ENCODE measurements around the gene TBC1D22B. TPM values are rescaled to one million over a fixed set of nuclear protein-coding genes. Genes with fewer than 3 reads are reported as not detected.

TBC1D22B gene
- total RNA-seq, 1 donor from 2014 or later: 8.8 TPM

- no peak for TF ChIP-seq CTCF (conservative IDR thresholded peaks at IDR 0.05; ENCODE audit: low read depth, low read length)
- no peak for DNase-seq (ENCODE audit: low read depth)
- no peak overlapping the region for H3K4me3 ChIP-seq (ENCODE audit: low read depth, low read length)
Measured at GRCh38 chr6:37230104-37230503, 27.5 kb upstream of the TBC1D22B start.

- H3K4me3 ChIP-seq (ENCODE audit: low read depth, low read length): no peak overlapping the region
- TF ChIP-seq CTCF (conservative IDR thresholded peaks at IDR 0.05; ENCODE audit: low read depth, low read length): no peak
- DNase-seq (ENCODE audit: low read depth): no peak
Measured at GRCh38 chr6:37232430-37233017, 25.0 kb upstream of the TBC1D22B start.

- TF ChIP-seq CTCF (conservative IDR thresholded peaks at IDR 0.05; ENCODE audit: low read depth, low read length): no peak
- DNase-seq (ENCODE audit: low read depth): no peak
- H3K4me3 ChIP-seq (ENCODE audit: low read depth, low read length): no peak overlapping the region
Measured at GRCh38 chr6:37233541-37233940, 24.0 kb upstream of the TBC1D22B start.

GRCh38 chr6:37236921-37237320 lies 20.7 kb upstream of the TBC1D22B start:
- DNase-seq (ENCODE audit: low read depth): no peak
- no peak overlapping the region for H3K4me3 ChIP-seq (ENCODE audit: low read depth, low read length)
- no peak for TF ChIP-seq CTCF (conservative IDR thresholded peaks at IDR 0.05; ENCODE audit: low read depth, low read length)

GRCh38 chr6:37237789-37238188 lies 19.8 kb upstream of the TBC1D22B start:
- DNase-seq (ENCODE audit: low read depth): no peak
- TF ChIP-seq CTCF (conservative IDR thresholded peaks at IDR 0.05; ENCODE audit: low read depth, low read length): no peak

GRCh38 chr6:37238381-37238780 lies 19.2 kb upstream of the TBC1D22B start:
- TF ChIP-seq CTCF (conservative IDR thresholded peaks at IDR 0.05; ENCODE audit: low read depth, low read length): no peak
- no peak for DNase-seq (ENCODE audit: low read depth)
- no peak overlapping the region for H3K4me3 ChIP-seq (ENCODE audit: low read depth, low read length)

More at GRCh38 chr6:37237789-37238188, 19.8 kb upstream of the TBC1D22B start:
- H3K4me3 ChIP-seq (ENCODE audit: low read depth, low read length): no peak overlapping the region

- TF ChIP-seq CTCF (conservative IDR thresholded peaks at IDR 0.05; ENCODE audit: low read depth, low read length): no peak
- no peak overlapping the region for H3K4me3 ChIP-seq (ENCODE audit: low read depth, low read length)
- DNase-seq (ENCODE audit: low read depth): no peak
Measured at GRCh38 chr6:37239526-37239925, 18.0 kb upstream of the TBC1D22B start.

Data from epithelial cell of proximal tubule (primary cell).